HepG2 (cell line): ENCODE results near the gene PIM3. TPM values are rescaled to one million over a fixed set of nuclear protein-coding genes. Genes with fewer than 3 reads are reported as not detected.
A peak's percentile ranks its signal among the peaks of the same experiment; 100 is the strongest.

Source experiments
- BRCA1 ChIP-seq: sonication (generic); formaldehyde crosslinking; IDR thresholded peaks from 2 replicates; pipeline ENCODE4 v1.4.0; 2020; ENCODE audit warnings: missing genetic modification reagents
- FIP1L1 ChIP-seq: fragments of 200-400 bp; formaldehyde crosslinking; IDR thresholded peaks from 2 replicates; pipeline ENCODE4 v1.6.1; 2018; ENCODE audit warnings: low read depth, mild to moderate bottlenecking, low read length, moderate library complexity, borderline replicate concordance; ENCODE audit not compliant: insufficient read depth
- FLYWCH1 ChIP-seq: sonication (generic); formaldehyde crosslinking; IDR thresholded peaks from 2 replicates; pipeline ENCODE4 v1.8.1; 2023; ENCODE audit warnings: mild to moderate bottlenecking, missing genetic modification reagents
- GABPB1 ChIP-seq: IDR thresholded peaks from 2 replicates; pipeline ENCODE4 v1.6.1; 2016; ENCODE audit warnings: mild to moderate bottlenecking, missing genetic modification reagents, moderate library complexity, missing compliant biosample characterization
- GTF3A ChIP-seq: sonication (generic); formaldehyde crosslinking; conservative IDR thresholded peaks from 2 replicates; pipeline ENCODE4 v1.4.0; 2020; ENCODE audit warnings: mild to moderate bottlenecking, missing genetic modification reagents
- HNRNPK ChIP-seq: fragments of 200-400 bp; formaldehyde crosslinking; IDR thresholded peaks from 2 replicates; pipeline ENCODE4 v1.6.1; 2018; ENCODE audit warnings: low read length, low read depth, moderate library complexity, mild to moderate bottlenecking; ENCODE audit not compliant: poor library complexity, severe bottlenecking
- KAT7 ChIP-seq: IDR thresholded peaks from 2 replicates; pipeline ENCODE4 v1.6.1; 2018; ENCODE audit warnings: borderline replicate concordance, missing compliant biosample characterization
- MAZ ChIP-seq, 2 experiments: sonication (generic) in 1 of 2; formaldehyde crosslinking in 1 of 2; IDR thresholded peaks; 2 replicates each; pipeline versions ENCODE4 v1.5.0 to v1.6.1; 2012 to 2020; ENCODE audit warnings: low read depth in 2 of 2, mild to moderate bottlenecking in 2 of 2, borderline replicate concordance in 1 of 2, improper control_type of control experiment in 1 of 2, low read length in 1 of 2, missing genetic modification reagents in 1 of 2, moderate library complexity in 1 of 2
- RBM22 ChIP-seq: fragments of 200-400 bp; formaldehyde crosslinking; optimal IDR thresholded peaks from 2 replicates; pipeline ENCODE3; 2017; ENCODE audit warnings: mild to moderate bottlenecking, low read length, moderate library complexity
- RNF2 ChIP-seq: fragments of 450-650 bp; conservative IDR thresholded peaks from 2 replicates; pipeline ENCODE4 v1.6.1; 2016; ENCODE audit warnings: low read depth
- SAP130 ChIP-seq: IDR thresholded peaks from 2 replicates; pipeline ENCODE4 v1.6.1; 2016; ENCODE audit warnings: low read depth
- SIN3B ChIP-seq: fragments of 150-350 bp; IDR thresholded peaks from 2 replicates; pipeline ENCODE4 v1.6.1; 2014; ENCODE audit warnings: low read length
- SNAPC2 ChIP-seq: sonication (generic); formaldehyde crosslinking; IDR thresholded peaks from 2 replicates; pipeline ENCODE4 v1.8.1; 2022; ENCODE audit warnings: mild to moderate bottlenecking, missing genetic modification reagents
- ZNF224 ChIP-seq: sonication (generic); formaldehyde crosslinking; IDR thresholded peaks from 2 replicates; pipeline ENCODE4 v1.5.0; 2020; ENCODE audit warnings: mild to moderate bottlenecking, missing genetic modification reagents
- ZNF337 ChIP-seq: sonication (generic); formaldehyde crosslinking; IDR thresholded peaks from 2 replicates; pipeline ENCODE4 v1.5.1; 2020; ENCODE audit warnings: missing genetic modification reagents, low read depth, mild to moderate bottlenecking, borderline replicate concordance
- ZNF354B ChIP-seq: sonication (generic); formaldehyde crosslinking; IDR thresholded peaks from 2 replicates; pipeline ENCODE4 v1.8.0; 2022; ENCODE audit warnings: mild to moderate bottlenecking, missing genetic modification reagents
- ZNF674 ChIP-seq: sonication (generic); formaldehyde crosslinking; IDR thresholded peaks from 2 replicates; pipeline ENCODE4 v1.5.0; 2020; ENCODE audit warnings: low read depth, mild to moderate bottlenecking, missing genetic modification reagents
- ZNF75D ChIP-seq: sonication (generic); formaldehyde crosslinking; IDR thresholded peaks from 2 replicates; pipeline ENCODE4 v1.8.1; 2023; ENCODE audit warnings: missing genetic modification reagents, mild to moderate bottlenecking, borderline replicate concordance
- polyA plus RNA-seq, 8 experiments: library from polyadenylated mRNA; depleted of rRNA in 3 of 8; stranded (reverse) in 7 of 8; unstranded in 1 of 8; fragments of >200 nt; fragmentation: Illumina TruSeq in 4 of 8; extraction: Trizol in 4 of 8; gene quantifications; 2 replicates each; pipeline versions ENCODE4 v1.2.1 to v1.2.3, GENCODE V29; 2011 to 2016; ENCODE audit warnings: low read depth in 4 of 8, missing spikeins in 1 of 8, mixed read lengths in 1 of 8; ENCODE audit not compliant: insufficient read depth in 1 of 8
- total RNA-seq, 5 experiments: library from RNA; depleted of rRNA; stranded (reverse); fragments of >200 nt; fragmentation: Illumina TruSeq; extraction: Trizol; gene quantifications; 2 replicates each; pipeline ENCODE4 v1.2.3, GENCODE V29; 2016; ENCODE audit warnings: low read depth in 1 of 5
- TF ChIP-seq, protein P1 (sequence below): sonication (generic); formaldehyde crosslinking; IDR thresholded peaks from 2 replicates; pipeline ENCODE4 v1.9.0; 2022; ENCODE audit warnings: missing genetic modification reagents, mild to moderate bottlenecking, borderline replicate concordance
- TF ChIP-seq, protein P2 (sequence below): IDR thresholded peaks from 2 replicates; pipeline ENCODE4 v1.6.1; 2016; ENCODE audit warnings: mild to moderate bottlenecking, missing biosample characterization, missing genetic modification reagents
- TF ChIP-seq, protein P3 (sequence below): fragments of 450-650 bp; IDR thresholded peaks from 2 replicates; pipeline ENCODE4 v1.6.1; 2016
- TF ChIP-seq, protein P4 (sequence below): sonication (generic); formaldehyde crosslinking; IDR thresholded peaks from 2 replicates; pipeline ENCODE4 v1.5.0; 2020; ENCODE audit warnings: mild to moderate bottlenecking, missing genetic modification reagents

Gene PIM3
- total and polyA plus RNA-seq, 2 of the 13 experiments (the other 11 are each of a cell fraction or from before 2014, with no cell fraction given), result 21.6 to 31.2 TPM

GRCh38 chr22:49958931-49959781, 1.4 kb upstream of the PIM3 start (continued):
- TF ChIP-seq, protein P1, sequence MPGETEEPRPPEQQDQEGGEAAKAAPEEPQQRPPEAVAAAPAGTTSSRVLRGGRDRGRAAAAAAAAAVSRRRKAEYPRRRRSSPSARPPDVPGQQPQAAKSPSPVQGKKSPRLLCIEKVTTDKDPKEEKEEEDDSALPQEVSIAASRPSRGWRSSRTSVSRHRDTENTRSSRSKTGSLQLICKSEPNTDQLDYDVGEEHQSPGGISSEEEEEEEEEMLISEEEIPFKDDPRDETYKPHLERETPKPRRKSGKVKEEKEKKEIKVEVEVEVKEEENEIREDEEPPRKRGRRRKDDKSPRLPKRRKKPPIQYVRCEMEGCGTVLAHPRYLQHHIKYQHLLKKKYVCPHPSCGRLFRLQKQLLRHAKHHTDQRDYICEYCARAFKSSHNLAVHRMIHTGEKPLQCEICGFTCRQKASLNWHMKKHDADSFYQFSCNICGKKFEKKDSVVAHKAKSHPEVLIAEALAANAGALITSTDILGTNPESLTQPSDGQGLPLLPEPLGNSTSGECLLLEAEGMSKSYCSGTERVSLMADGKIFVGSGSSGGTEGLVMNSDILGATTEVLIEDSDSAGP (CRISPR knock-in tag), result no peak
- peak; percentile 29 for TF ChIP-seq RBM22
- TF ChIP-seq KAT7 (CRISPR knock-in tag), result no peak
- TF ChIP-seq GABPB1 (CRISPR knock-in tag), result peak; percentile 56; the same call in 1 of the 2 replicates
- peak; percentile 77; the same call in 1 of the 2 replicates for TF ChIP-seq MAZ (IDR thresholded peaks at IDR 0.05; ENCODE audit: borderline replicate concordance, low read depth, low read length)
- TF ChIP-seq MAZ (CRISPR knock-in tag; IDR thresholded peaks at IDR 0.05; ENCODE audit: low read depth), result peak; percentile 44
- TF ChIP-seq RNF2, result no peak
- no peak for TF ChIP-seq SIN3B
- TF ChIP-seq HNRNPK, result no peak
- TF ChIP-seq, protein P2, sequence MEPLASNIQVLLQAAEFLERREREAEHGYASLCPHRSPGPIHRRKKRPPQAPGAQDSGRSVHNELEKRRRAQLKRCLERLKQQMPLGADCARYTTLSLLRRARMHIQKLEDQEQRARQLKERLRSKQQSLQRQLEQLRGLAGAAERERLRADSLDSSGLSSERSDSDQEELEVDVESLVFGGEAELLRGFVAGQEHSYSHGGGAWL, result no peak
- TF ChIP-seq SNAPC2 (CRISPR knock-in tag), result no peak
- TF ChIP-seq FIP1L1, result no peak
- TF ChIP-seq SAP130 (CRISPR knock-in tag), result peak; percentile 85
- TF ChIP-seq, protein P3, sequence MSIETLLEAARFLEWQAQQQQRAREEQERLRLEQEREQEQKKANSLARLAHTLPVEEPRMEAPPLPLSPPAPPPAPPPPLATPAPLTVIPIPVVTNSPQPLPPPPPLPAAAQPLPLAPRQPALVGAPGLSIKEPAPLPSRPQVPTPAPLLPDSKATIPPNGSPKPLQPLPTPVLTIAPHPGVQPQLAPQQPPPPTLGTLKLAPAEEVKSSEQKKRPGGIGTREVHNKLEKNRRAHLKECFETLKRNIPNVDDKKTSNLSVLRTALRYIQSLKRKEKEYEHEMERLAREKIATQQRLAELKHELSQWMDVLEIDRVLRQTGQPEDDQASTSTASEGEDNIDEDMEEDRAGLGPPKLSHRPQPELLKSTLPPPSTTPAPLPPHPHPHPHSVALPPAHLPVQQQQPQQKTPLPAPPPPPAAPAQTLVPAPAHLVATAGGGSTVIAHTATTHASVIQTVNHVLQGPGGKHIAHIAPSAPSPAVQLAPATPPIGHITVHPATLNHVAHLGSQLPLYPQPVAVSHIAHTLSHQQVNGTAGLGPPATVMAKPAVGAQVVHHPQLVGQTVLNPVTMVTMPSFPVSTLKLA, result no peak
- no peak for TF ChIP-seq ZNF354B
- TF ChIP-seq, protein P4, sequence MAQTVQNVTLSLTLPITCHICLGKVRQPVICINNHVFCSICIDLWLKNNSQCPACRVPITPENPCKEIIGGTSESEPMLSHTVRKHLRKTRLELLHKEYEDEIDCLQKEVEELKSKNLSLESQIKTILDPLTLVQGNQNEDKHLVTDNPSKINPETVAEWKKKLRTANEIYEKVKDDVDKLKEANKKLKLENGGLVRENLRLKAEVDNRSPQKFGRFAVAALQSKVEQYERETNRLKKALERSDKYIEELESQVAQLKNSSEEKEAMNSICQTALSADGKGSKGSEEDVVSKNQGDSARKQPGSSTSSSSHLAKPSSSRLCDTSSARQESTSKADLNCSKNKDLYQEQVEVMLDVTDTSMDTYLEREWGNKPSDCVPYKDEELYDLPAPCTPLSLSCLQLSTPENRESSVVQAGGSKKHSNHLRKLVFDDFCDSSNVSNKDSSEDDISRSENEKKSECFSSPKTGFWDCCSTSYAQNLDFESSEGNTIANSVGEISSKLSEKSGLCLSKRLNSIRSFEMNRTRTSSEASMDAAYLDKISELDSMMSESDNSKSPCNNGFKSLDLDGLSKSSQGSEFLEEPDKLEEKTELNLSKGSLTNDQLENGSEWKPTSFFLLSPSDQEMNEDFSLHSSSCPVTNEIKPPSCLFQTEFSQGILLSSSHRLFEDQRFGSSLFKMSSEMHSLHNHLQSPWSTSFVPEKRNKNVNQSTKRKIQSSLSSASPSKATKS (CRISPR knock-in tag), result no peak; the same call in 1 of the 2 replicates
- no peak for TF ChIP-seq FLYWCH1
- no peak for TF ChIP-seq GTF3A
- TF ChIP-seq ZNF224 (CRISPR knock-in tag), result no peak
- no peak for TF ChIP-seq BRCA1 (CRISPR knock-in tag)
- no peak for TF ChIP-seq ZNF75D (CRISPR knock-in tag)
- no peak for TF ChIP-seq ZNF674 (CRISPR knock-in tag)
- TF ChIP-seq ZNF337, result peak; percentile 79; the same call in 1 of the 2 replicates
